Upper lobe of left lung (tissue), 6 donors: Measurements from ENCODE around the gene MRPS18C. TPM values are rescaled to one million over a fixed set of nuclear protein-coding genes. Genes with fewer than 3 reads are reported as not detected.
A peak's percentile ranks its signal among the peaks of the same experiment; 100 is the strongest.

Experiments
- ATAC-seq, 2 donors: fragments of 200-7000 bp; cut with Tn5 transposase; one replicate each; pipeline ENCODE4 v1.9.1; 2022; ENCODE audit warnings: mild to moderate bottlenecking in 2 of 2, moderate library complexity in 2 of 2; ENCODE audit not compliant: low FRiP score in 2 of 2
- DNase-seq, 2 donors: peaks; one replicate each; pipeline ENCODE4 v3.0.0-alpha.2; 2019 to 2020
- H3K27ac ChIP-seq, 4 donors: fragments of 200-600 bp; sonication (generic); one replicate each; pipeline ENCODE4 v1.5.1; 2016 to 2019
- H3K27me3 ChIP-seq, 4 donors: fragments of 200-600 bp; sonication (generic); one replicate each; pipeline ENCODE4 v1.5.1; 2017 to 2019
- H3K36me3 ChIP-seq, 4 donors: fragments of 200-600 bp; sonication (generic); one replicate each; pipeline ENCODE4 v1.5.1; 2016 to 2019
- H3K4me1 ChIP-seq, 4 donors: fragments of 200-600 bp; sonication (generic); one replicate each; pipeline ENCODE4 v1.5.1; 2018 to 2019
- H3K4me3 ChIP-seq, 4 donors: fragments of 200-600 bp; sonication (generic); one replicate each; pipeline ENCODE4 v1.5.1; 2017 to 2019; ENCODE audit warnings: mild to moderate bottlenecking in 2 of 4, moderate library complexity in 1 of 4
- H3K9me3 ChIP-seq, 4 donors: fragments of 200-600 bp; sonication (generic); one replicate each; pipeline ENCODE4 v1.5.1; 2018 to 2019
- EP300 ChIP-seq, 4 donors: sonication (generic); formaldehyde crosslinking; IDR thresholded peaks; one replicate each; pipeline ENCODE4 v1.5.1; 2017; ENCODE audit warnings: antibody characterized with exemption in 4 of 4, control low read depth in 2 of 4
- POLR2A ChIP-seq, 4 donors: fragments of 450-650 bp; IDR thresholded peaks; one replicate each; pipeline ENCODE4 v1.5.1; 2016 to 2017; ENCODE audit warnings: antibody characterized with exemption in 4 of 4, mild to moderate bottlenecking in 2 of 4
- POLR2AphosphoS5 ChIP-seq, 2 donors: sonication (generic); formaldehyde crosslinking; IDR thresholded peaks; one replicate each; pipeline ENCODE4 v1.5.1; 2017; ENCODE audit warnings: antibody characterized with exemption in 2 of 2
- WGBS, 2 donors: methylation state at CpG; one replicate each; pipeline ENCODE4 v1.1.5; 2017 to 2018; 5-methylcytosine and 5-hydroxymethylcytosine counted together
- total RNA-seq, 6 donors: library from RNA; depleted of rRNA in 4 of 6; stranded (reverse); fragments of >200 nt in 4 of 6; gene quantifications; one replicate each; pipeline versions ENCODE4 v1.1.0 to v1.2.1, GENCODE V29; 2016 to 2021
- TF ChIP-seq, protein P1 (sequence below), 6 experiments: fragments of 450-650 bp in 4 of 6; fragments of 200-600 bp in 2 of 6; sonication (generic) in 2 of 6; IDR thresholded peaks; one replicate each; pipeline ENCODE4 v1.5.1; 2016 to 2019; ENCODE audit warnings: antibody characterized with exemption in 6 of 6
- donor health status: DM: no; HTN: no; CAD: no; lungs with moderate emphysema.
- donor health status: DM: no; HTN: yes; CAD: no; lungs with severe emphysema.

Gene MRPS18C
- total RNA-seq, 6 donors from 2014 or later: 3.4 to 38.4 (median 22.8) TPM

DNA sequence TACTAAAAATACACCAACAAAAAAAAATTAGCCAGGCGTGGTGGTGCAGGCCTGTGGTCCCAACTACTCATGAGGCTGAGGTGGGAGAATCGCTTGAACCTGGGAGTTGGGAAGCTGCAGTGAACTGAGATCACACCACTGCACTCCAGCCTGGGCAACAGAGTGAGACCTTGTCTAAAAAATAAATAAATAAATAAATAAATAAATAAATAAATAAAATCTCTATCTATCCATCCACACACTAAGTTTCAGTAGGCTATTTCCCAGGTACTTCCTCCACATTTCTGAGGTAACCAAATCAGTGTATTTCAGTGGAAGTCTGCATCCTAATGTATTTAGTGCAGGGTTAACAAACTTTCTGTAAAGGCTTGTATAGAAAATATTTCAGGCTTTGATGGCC lies 18.1 kb downstream of the MRPS18C start:
- WGBS, 2 donors: 88 to 98% methylated on average over 2 of the region's 2 CpGs
- TF ChIP-seq EP300 (IDR thresholded peaks at IDR 0.05): no peak
- no peak for TF ChIP-seq POLR2A (IDR thresholded peaks at IDR 0.05)
- Histone ChIP-seq H3K27me3 (no peaks in the 10 kb centered on the region), H3K9me3 (no peaks in the 10 kb centered on the region), H3K27ac (no peak overlapping the region), H3K4me1 (no peaks in the 10 kb centered on the region), H3K36me3 (peaks cover 0 to 19% (median 5%) of the 10 kb centered on the region in 4 donors), H3K4me3 (no peak overlapping the region)
- ATAC-seq (no peak), DNase-seq (no peak)

DNA sequence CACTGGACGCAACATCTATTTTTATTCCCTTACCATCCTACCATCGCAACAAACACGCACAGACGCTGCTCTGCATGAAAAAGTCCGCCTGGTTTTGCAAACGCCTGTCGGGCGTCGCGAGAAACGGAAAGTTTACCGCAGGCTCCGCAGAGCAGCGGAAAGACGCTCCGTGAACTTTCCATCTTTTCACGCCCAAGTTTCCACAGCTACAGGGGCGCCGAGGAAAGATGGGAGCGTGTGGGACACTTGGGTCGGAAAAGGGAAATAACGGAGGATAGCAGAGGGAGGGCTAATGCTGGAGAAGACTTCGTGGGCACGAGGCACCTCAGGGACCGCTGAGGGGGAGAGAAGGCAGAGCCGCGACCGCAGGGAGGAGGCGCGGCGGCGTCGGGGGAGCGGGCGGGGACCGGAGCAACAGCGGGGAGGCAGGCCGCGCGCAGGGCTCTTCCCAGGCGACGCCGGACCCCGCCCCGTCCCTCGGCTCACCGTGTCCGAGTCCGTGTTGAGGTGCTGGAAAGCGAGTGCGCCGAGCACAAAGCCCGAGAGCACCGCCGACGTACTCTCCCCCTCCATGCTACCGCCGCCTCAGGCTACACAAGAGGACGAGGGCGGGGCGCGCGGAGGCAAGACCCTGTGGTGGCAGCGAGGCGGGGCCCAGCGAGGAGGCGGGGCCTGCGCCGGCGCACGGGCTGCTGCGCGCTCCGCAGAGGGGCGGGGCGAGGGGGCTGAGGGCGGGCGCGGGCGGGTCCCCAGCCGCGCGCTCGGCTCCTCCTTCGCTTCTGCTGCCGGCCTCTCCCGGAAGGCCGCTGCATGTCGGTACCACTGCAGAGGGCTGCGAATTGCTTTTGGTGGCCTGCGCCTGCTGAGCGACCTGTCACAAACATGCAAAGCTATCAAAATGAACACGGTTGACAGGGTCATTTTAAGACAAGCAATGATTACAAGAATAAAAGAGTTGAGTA lies 28.9 kb downstream of the MRPS18C start, which contains the start of gene ABRAXAS1:
Gene ABRAXAS1, minus strand, starts transcription at position 601 of the 962 bp plus-strand sequence. Its CDS starts 28 bp downstream, at position 573.
- peak within 1 kb of the TSS; percentile 82 to 93 (median 90) for H3K27ac ChIP-seq
- H3K9me3 ChIP-seq: peaks cover 0 to 4% (median 0%) of the 10 kb centered on the region in 4 donors
- peak; percentile 98 to 100 for ATAC-seq
- 0 to 1% methylated on average over 28 to 64 of the region's 93 CpGs for WGBS, 2 donors
- peaks cover 0 to 4% (median 1%) of the 10 kb centered on the region in 4 donors for H3K36me3 ChIP-seq
- peak within 1 kb of the TSS; percentile 64 to 90 (median 84) for H3K4me3 ChIP-seq
- TF ChIP-seq, protein P1, sequence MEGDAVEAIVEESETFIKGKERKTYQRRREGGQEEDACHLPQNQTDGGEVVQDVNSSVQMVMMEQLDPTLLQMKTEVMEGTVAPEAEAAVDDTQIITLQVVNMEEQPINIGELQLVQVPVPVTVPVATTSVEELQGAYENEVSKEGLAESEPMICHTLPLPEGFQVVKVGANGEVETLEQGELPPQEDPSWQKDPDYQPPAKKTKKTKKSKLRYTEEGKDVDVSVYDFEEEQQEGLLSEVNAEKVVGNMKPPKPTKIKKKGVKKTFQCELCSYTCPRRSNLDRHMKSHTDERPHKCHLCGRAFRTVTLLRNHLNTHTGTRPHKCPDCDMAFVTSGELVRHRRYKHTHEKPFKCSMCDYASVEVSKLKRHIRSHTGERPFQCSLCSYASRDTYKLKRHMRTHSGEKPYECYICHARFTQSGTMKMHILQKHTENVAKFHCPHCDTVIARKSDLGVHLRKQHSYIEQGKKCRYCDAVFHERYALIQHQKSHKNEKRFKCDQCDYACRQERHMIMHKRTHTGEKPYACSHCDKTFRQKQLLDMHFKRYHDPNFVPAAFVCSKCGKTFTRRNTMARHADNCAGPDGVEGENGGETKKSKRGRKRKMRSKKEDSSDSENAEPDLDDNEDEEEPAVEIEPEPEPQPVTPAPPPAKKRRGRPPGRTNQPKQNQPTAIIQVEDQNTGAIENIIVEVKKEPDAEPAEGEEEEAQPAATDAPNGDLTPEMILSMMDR (IDR thresholded peaks at IDR 0.05): no peak
- TF ChIP-seq POLR2AphosphoS5 (IDR thresholded peaks at IDR 0.05) (peak; percentile 58 to 97), POLR2A (IDR thresholded peaks at IDR 0.05) (peak in 3 of 4 donors; percentile 62 to 92 (median 73)), EP300 (IDR thresholded peaks at IDR 0.05) (no peak)
- DNase-seq: peak; percentile 98 to 99
- H3K27me3 ChIP-seq: no peaks in the 10 kb centered on the region
- peaks cover 9 to 12% (median 12%) of the 10 kb centered on the region in 4 donors for H3K4me1 ChIP-seq

DNA sequence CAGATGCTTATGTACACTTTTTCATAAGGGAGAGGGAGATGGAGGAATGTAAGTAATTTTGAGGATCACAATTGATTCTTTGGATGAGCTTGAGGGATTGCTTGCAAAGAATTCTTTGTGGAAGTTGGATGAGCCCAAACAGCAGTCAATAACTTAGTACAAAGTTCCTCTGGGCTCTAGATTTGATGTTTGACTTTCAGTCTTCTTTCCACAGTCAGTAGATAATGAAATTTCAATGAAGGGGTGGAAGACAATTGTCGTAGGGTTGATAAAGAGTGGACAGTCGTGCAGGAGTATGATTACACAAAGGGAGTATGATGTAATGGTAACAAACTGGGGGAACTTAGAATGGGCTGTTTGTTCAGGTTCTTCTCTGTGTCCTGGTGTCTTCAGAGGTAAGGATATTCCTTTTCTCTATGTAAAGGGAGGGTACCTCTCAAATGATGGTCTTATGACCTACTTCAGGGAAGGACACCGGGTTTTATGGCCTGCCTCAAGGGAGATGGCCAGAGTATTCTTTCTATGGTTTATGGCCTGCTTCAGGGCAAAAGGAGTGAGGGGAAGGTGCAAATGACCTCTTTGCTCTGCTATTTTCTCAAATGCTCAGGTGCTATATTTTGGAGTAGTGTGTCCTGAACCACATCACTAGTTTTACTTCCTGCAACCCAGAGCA lies 30.7 kb downstream of the MRPS18C start:
- ATAC-seq: no peak
- TF ChIP-seq POLR2A (IDR thresholded peaks at IDR 0.05) (no peak), EP300 (IDR thresholded peaks at IDR 0.05) (no peak), POLR2AphosphoS5 (IDR thresholded peaks at IDR 0.05) (no peak)
- TF ChIP-seq, protein P1 (IDR thresholded peaks at IDR 0.05): no peak
- Histone ChIP-seq H3K4me1 (peaks cover 9 to 12% (median 12%) of the 10 kb centered on the region in 4 donors), H3K4me3 (no peak overlapping the region), H3K9me3 (peaks cover 0 to 4% (median 0%) of the 10 kb centered on the region in 4 donors), H3K36me3 (no peaks in the 10 kb centered on the region), H3K27me3 (no peaks in the 10 kb centered on the region), H3K27ac (no peak overlapping the region)
- no peak for DNase-seq
- 77 to 86% methylated on average over 3 of the region's 3 CpGs for WGBS, 2 donors

DNA sequence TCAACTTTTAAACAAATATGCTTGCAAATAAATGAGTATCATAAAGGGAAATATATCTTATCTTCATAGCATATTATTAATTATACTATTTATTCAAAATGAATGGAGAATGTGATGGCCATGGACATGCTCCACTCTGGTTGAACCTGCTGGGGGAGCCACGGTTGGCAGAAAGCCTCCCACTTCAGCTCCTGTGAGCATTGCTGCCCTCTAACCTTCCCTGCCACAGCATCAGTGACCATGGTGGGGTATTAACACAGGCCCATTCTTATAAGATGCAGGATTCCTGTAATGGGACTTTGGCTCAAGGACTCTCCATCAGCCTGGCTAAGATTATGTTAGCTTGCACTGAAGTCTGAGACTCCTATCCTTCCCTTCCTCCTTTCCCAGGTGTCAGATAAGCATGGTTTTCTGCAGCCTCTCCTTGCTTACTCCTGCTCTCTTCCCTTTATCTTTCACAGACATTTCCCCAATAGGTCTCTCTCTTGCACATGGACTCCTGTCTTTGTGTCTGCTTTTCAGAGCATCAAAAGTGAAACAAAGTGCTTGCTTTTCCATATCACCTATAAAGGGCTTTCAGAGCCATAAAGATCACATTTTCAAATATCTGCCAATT lies 34.0 kb downstream of the MRPS18C start:
- H3K4me3 ChIP-seq: no peak overlapping the region
- WGBS, 2 donors: 39 to 52% methylated on average over 1 of the region's 1 CpG

More for the DNA sequence above, 34.0 kb downstream of the MRPS18C start:
- ATAC-seq (no peak), DNase-seq (no peak)
- H3K27ac ChIP-seq: no peak overlapping the region
- peaks cover 5 to 6% (median 5%) of the 10 kb centered on the region in 4 donors for H3K4me1 ChIP-seq
- peaks cover 0 to 3% (median 0%) of the 10 kb centered on the region in 4 donors for H3K9me3 ChIP-seq
- TF ChIP-seq POLR2AphosphoS5 (IDR thresholded peaks at IDR 0.05): no peak
- no peak for TF ChIP-seq EP300 (IDR thresholded peaks at IDR 0.05)
- TF ChIP-seq POLR2A (IDR thresholded peaks at IDR 0.05): no peak
- TF ChIP-seq, protein P1 (IDR thresholded peaks at IDR 0.05): no peak
- no peaks in the 10 kb centered on the region for H3K36me3 ChIP-seq
- H3K27me3 ChIP-seq: no peaks in the 10 kb centered on the region
